Spleen (tissue), 7 donors: Measurements from ENCODE around the gene CRYL1.

Source experiments
- CTCF ChIP-seq, 11 experiments: fragments of 200-600 bp in 7 of 11; fragments of 450-650 bp in 4 of 11; sonication (generic) in 4 of 11; IDR thresholded peaks in 8 of 11; conservative IDR thresholded peaks in 3 of 11; 1 replicate in 7 of 11; 2 replicates in 4 of 11; pipeline versions ENCODE4 v1.4.0 to v1.8.0; 2016 to 2021; ENCODE audit warnings: antibody characterized with exemption in 11 of 11, inconsistent platforms in 4 of 11, mild to moderate bottlenecking in 1 of 11
- POLR2A ChIP-seq, 3 donors: fragments of 450-650 bp; IDR thresholded peaks; one replicate each; pipeline ENCODE4 v1.5.1; 2017; ENCODE audit warnings: antibody characterized with exemption in 3 of 3, mild to moderate bottlenecking in 1 of 3
- POLR2AphosphoS5 ChIP-seq, 3 donors: sonication (generic); formaldehyde crosslinking; IDR thresholded peaks; one replicate each; pipeline ENCODE4 v1.5.1; 2017; ENCODE audit warnings: antibody characterized with exemption in 3 of 3
- donor health status: DM: no; HTN: no; CAD: no; lungs with moderate emphysema.
- donor health status: DM: no; HTN: no; CAD: no.
- donor health status: DM: no; HTN: no; CAD: no.

GRCh38 chr13:20573636-20574035 lies 48.0 kb upstream of the CRYL1 start:
- no peak for TF ChIP-seq CTCF (IDR thresholded peaks at IDR 0.05 in 8 of 11, conservative IDR thresholded peaks at IDR 0.05 in 3 of 11)
- no peak for TF ChIP-seq POLR2AphosphoS5 (IDR thresholded peaks at IDR 0.05)
- no peak for TF ChIP-seq POLR2A (IDR thresholded peaks at IDR 0.05)
